HL-60 (cell line): ENCODE data around the gene MT1H.

Experiments used
- POLR2AphosphoS5 ChIP-seq: IDR thresholded peaks from 2 replicates; pipeline ENCODE4 v1.6.1; 2012; ENCODE audit warnings: low read depth
- TF ChIP-seq, protein P1 (sequence below): IDR thresholded peaks from one replicate; pipeline ENCODE4 v1.5.1; 2011; ENCODE audit warnings: low read length, control low read depth, inconsistent platforms; ENCODE audit not compliant: insufficient read depth

DNA sequence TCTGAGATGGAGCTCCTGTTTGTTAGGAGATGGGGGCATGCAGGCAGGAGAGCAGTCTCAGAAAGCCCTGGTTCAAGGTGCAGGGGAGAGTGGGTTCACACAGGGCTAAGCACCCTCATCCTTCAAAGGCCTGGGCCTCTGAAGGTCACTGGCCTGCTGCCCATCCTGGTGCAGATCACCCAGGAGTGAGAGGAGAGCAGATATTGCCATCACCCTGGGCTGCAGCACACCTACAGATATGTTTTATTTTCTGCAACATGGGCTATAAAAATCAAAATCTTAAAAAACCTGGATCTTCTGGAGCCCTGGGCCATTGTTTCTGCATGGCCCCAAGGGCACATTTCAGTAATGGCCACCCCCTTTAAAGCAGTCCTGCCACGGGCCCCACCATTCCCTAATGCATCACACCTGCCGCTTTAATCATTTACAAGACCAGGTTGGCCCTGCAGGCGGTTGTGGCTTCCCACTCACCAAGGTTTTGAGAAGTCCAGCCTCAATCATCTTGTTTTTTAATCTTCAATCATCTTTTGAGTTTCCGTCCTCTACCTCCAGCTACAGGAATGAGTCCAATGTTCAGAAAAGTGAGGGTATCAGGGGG is 39.9 kb downstream of the MT1H start:
- TF ChIP-seq, protein P1, sequence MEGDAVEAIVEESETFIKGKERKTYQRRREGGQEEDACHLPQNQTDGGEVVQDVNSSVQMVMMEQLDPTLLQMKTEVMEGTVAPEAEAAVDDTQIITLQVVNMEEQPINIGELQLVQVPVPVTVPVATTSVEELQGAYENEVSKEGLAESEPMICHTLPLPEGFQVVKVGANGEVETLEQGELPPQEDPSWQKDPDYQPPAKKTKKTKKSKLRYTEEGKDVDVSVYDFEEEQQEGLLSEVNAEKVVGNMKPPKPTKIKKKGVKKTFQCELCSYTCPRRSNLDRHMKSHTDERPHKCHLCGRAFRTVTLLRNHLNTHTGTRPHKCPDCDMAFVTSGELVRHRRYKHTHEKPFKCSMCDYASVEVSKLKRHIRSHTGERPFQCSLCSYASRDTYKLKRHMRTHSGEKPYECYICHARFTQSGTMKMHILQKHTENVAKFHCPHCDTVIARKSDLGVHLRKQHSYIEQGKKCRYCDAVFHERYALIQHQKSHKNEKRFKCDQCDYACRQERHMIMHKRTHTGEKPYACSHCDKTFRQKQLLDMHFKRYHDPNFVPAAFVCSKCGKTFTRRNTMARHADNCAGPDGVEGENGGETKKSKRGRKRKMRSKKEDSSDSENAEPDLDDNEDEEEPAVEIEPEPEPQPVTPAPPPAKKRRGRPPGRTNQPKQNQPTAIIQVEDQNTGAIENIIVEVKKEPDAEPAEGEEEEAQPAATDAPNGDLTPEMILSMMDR, result no peak
- TF ChIP-seq POLR2AphosphoS5, result no peak
